ENCODE results near the gene PROZ. TPM values are rescaled to one million over a fixed set of nuclear protein-coding genes. Genes with fewer than 3 reads are reported as not detected.
"Not testable (repeated sequence)": the region's sequence is repeated elsewhere in the genome, so short reads cannot be mapped to it uniquely, and the experiment has no call there.

PROZ gene, protein sequence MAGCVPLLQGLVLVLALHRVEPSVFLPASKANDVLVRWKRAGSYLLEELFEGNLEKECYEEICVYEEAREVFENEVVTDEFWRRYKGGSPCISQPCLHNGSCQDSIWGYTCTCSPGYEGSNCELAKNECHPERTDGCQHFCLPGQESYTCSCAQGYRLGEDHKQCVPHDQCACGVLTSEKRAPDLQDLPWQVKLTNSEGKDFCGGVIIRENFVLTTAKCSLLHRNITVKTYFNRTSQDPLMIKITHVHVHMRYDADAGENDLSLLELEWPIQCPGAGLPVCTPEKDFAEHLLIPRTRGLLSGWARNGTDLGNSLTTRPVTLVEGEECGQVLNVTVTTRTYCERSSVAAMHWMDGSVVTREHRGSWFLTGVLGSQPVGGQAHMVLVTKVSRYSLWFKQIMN
- 1 to 10 TPM in 2 of 3 donors, under 1 TPM in 1; 0.75 to 2.8 (median 1.6) TPM for polyA plus RNA-seq (ENCODE audit: insufficient read length in 3 of 3)

DNA sequence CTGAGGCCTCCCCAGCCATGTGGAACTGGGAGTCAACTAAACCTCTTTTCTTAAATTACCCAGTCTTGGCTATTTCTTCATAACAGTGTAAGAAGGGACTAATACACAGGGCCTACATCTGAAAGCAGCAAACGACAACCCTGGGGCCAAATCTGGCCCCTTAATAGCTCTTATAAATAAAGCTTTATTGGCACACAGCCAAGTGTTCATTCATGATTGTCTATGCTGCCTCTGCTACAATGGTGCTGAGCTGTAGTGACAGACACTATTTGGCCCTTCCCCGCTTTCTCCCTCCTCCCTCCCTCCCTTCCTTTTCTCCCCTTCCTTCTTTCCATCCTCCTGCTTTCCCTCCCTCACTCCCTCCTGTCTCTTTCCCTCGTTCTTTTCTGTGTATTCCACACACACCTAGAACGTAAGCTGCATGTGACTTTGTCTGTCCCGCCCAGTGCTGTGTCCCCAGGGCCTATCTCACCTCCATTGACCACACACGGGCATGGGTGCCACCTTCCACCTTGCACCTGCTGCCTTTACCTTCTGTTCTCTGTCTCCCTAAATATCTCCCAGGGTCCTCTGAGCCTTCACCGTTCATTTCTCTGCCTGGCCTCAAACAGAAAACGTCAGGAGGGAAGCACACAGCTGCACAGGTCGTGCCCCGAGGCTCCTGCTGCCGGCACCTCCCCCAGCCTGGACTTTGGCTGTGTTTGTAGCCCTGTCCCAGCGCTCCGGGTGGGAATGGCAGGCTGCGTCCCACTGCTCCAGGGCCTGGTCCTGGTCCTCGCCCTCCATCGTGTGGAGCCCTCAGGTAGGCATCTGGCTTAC is at the start of gene PROZ:
Gene PROZ, plus strand, starts transcription at position 720 of the 819 bp plus-strand sequence. Its CDS starts 13 bp downstream, at position 733.
- DNase-seq (ENCODE audit: low read depth in 3 of 3, low spot score in 2 of 3) = no peak

DNA sequence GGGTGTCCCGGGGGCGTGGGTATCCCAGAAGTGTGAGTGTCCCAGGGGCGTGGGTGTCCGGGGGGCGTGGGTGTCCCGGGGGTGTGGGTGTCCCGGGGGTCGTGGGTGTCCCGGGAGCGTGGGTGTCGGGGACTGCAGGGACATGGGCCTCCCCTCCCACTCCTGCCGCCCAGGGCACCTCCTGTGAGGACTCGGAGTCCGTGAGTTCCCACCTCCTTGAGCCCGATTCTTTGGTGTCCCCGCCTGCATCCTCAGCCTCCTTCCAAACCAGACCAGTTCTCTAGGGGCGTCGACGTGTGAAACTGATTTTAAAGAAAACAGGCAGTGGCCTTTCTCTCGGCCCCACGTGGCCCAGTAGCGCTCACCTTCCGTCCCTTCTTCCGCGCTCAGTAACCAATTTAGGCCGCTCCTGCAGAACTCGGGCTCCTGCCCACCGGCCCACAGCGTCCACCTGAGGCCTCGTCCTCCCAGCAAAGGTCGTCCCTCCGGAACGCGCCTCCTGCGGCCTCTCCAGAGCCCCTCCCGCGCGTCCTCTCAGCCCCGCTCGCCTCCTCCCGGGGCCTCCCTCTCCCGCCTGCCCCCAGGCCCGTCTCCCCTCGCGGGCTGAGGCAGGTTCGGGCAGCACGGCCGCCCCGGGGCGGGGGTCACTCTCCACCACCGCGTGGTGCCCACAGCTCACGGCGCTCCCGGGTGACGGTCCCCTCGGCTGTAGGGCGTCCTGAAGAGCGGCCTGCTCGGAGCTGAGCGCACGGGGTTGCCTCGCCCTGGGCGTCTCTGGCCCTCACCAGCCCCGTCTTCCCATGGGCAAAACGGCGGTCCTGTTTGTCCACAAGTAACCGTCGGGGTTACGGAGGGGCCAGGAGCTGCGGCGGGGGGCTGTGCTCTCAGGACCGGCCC is 49.0 kb upstream of the PROZ start:
- no peak for DNase-seq (ENCODE audit: low read depth in 3 of 3, low spot score in 2 of 3)

DNA sequence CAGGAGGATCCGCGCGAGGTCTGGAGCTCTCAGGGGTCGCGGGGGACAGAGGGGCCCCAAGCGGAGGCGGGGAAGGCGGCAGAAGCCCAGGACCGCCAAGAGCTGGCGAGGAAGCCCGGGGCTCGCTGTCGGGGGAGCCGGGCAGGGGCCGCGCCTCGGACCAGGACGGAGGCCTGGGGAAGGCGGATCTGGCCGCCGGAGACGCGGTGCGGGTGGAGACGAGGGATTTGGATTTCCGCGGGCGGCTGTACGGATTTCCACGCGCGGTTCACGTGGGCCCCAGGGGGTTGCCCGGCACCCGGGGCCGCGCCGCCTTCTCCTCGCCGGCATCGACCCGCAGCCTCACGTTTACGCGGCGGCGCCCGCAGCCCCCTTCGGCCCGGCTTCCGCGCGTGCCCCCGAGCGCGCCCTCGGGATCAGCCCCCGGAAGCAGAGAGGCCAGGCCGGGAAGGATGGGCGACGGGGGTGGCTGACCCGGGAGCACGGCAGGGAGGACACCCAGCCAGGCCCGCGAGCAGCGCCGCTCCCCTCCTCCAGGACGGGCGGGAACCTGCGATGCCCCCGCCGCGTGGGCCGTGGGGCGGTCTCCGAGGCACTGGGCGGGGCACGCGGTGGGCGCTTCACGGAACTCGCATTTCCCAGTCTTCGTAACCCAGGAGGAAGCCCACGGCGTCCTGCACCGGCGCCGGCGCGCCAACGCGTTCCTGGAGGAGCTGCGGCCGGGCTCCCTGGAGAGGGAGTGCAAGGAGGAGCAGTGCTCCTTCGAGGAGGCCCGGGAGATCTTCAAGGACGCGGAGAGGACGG is 48.2 kb upstream of the PROZ start:
- no peak for DNase-seq (ENCODE audit: low read depth in 3 of 3, low spot score in 2 of 3)

DNA sequence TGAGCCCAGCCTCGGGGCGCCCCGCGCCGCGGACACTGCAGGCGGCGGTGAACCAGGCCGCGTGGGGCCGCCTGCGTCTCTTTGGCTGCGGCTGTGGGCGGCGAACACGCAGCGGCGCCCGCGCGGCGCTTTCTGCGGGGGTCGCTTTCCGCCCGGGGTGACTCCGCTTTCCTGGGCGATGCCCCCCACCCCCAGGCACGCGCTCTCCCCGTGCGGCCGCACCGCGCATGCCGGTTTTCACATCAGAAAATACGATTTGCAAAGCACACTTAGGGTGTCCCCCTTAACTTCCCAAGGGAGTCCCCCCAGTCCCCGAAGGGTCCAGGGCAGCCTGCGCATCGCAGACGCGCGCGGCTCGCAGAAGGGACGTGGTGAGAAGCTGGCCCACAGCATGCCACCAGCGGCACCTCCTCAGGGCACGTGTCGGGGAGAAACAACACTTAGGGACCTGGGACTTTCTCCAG is 47.6 kb upstream of the PROZ start:
- no peak for DNase-seq (ENCODE audit: low read depth in 3 of 3, low spot score in 2 of 3)

DNA sequence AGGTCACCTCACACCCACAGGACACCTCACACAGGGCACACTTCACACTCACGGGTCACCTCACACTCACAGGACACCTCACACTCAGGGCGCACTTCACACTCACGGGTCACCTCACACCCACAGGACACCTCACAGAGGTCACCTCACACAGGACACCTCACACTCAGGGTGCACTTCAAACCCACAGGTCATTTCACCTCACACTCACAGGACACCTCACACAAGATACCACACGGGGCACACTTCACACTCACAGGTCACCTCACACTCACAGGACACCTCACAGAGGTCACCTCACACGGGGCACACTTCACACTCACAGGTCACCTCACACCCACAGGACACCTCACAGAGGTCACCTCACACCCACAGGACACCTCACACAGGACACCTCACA is 46.6 kb upstream of the PROZ start:
- DNase-seq (ENCODE audit: low read depth in 3 of 3, low spot score in 2 of 3) = not testable (repeated sequence)

DNA sequence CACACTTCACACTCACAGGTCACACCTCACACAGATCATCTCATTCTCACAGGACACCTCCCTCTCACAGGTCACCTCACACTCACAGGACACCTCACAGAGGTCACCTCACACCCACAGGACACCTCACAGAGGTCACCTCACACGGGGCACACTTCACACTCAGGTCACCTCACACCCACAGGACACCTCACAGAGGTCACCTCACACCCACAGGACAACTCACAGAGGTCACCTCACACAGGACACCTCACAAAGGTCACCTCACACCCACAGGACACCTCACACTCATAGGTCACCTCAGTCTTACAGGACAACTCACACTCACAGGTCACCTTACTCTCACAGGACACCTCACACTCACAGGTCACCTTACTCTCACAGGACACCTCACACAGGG is 46.0 kb upstream of the PROZ start:
- not testable (repeated sequence) for DNase-seq (ENCODE audit: low read depth in 3 of 3, low spot score in 2 of 3)

DNA sequence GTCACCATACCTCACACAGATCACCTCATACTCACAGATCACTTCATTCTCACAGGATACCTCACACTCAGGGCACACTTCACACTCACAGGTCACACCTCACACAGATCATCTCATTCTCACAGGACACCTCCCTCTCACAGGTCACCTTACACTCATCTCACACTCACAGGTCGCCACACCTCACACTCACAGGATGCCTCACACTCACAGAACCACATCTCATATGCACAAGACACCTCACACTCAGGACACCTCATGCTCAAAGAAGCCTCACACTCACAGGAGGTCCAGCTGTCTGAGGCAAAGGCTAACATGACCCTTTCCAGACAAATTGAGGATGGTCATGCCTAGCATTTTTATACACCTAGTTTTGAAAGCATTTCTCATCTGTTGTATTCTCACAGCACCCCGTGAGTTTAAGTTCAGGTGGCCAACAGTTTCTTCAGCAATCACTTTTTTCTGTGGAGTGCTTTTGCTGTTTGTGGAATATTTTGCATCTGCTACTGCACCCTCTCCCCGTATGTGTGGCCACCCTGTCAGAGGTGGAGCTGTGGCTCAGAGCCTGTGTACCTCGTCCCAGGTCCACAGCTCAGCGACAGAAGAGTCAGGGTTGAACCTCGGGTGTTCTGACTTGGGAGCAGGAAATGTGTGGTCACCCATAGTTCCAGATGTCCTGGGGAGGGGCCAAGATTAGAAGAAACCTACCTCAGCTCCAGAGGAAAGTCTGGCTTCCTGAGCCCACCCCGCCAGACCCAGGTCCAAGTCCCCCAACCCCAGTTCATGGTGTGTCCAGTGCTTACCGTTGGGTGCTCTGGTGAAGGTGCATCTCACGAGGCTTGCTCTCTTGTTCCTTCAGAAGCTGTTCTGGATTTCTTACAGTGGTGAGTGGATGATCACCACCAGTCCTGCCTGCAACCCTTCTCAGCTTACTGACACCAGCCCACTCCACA is 45.3 kb upstream of the PROZ start:
- DNase-seq (ENCODE audit: low read depth in 3 of 3, low spot score in 2 of 3) = no peak

DNA sequence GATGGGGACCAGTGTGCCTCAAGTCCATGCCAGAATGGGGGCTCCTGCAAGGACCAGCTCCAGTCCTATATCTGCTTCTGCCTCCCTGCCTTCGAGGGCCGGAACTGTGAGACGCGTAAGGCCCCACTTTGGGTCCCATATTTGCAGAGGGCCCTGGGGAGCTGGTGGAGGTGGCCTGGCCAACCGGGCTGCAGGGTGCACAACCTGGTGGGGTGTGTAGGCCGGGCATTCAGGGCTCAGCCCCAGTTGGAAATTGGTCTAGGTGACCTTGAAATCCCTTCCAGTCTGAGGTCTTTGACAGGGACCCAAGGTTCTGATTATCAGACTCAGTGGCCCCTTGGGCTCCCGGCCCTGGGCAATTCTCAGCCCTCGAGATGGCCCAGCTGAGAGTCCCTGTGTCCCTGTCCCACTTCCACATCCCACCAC is 44.6 kb upstream of the PROZ start:
- no peak for DNase-seq (ENCODE audit: low read depth in 3 of 3, low spot score in 2 of 3)

DNA sequence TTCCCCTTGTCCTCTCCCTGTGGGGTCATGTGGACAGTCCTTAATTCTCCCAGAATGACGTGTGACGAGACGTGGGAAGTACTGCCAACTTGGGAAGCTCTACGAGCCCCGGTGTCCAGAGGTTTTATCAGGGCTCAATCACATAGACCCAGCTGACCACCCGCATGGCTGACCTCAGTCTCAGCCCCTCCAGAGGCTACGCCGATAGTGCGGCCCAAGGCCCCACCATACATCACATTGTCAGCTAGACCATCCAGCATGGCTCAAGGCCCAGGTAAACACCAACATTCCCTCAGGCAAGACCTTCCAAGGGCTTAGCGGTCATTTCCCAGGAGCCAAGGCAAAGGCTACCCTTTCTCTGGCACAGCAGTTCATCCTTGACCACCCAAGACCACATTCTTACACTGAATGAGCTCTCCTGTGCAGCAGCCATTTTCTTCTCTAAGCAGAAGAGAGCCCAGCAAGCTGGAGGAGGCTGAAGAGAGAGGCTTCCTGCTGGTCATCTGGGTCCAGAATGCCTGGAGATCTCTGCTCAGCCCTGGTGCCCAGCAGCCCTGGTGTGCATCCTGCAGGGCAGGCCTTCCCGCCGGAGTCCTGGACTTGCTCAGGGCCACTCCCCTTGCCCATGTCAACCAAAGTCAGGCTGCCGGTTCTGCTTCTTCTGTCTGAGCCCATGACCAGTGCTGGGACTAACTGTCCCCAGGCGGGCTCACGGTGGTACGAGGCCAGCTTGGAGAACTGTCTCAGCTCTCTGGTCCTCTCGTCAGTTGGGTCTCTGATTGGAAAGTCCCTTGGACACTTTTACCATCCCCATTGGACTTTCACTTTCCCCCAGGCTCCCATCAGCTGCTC is 43.7 kb upstream of the PROZ start:
- DNase-seq (ENCODE audit: low read depth in 3 of 3, low spot score in 2 of 3) = no peak

DNA sequence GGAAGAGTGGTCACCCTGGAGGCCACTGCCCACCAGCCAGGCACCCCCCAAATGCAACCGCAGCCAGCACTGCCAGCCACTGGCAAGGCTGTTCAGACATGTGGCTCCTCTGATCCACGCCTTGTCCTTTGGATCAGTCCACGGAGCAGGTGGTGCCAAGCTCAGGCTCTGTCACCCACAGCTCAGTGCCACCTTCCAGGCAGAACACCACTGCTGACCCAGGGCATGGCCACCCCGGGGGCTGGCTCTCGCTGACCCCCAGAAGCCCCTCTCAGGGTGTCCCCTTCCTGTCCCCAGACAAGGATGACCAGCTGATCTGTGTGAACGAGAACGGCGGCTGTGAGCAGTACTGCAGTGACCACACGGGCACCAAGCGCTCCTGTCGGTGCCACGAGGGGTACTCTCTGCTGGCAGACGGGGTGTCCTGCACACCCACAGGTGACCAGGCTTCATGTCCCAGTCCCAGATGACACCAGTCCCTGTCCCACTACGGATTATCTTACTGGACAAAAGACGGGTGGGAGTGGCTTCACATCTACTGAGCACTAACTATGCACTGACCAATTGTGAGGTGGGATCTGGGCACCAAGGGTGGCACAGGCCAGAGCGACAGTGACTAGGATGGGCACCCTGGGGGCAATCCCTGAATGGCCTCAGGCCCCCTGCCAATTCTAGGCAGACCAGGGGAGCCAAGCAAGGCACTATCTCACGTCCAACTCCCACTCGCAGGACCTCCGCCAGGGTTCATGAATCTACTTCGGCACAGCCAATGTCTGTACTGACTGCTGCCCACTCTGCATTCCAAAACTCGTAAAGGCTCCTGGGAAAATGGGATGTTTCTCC is 42.9 kb upstream of the PROZ start:
- no peak for DNase-seq (ENCODE audit: low read depth in 3 of 3, low spot score in 2 of 3)

DNA sequence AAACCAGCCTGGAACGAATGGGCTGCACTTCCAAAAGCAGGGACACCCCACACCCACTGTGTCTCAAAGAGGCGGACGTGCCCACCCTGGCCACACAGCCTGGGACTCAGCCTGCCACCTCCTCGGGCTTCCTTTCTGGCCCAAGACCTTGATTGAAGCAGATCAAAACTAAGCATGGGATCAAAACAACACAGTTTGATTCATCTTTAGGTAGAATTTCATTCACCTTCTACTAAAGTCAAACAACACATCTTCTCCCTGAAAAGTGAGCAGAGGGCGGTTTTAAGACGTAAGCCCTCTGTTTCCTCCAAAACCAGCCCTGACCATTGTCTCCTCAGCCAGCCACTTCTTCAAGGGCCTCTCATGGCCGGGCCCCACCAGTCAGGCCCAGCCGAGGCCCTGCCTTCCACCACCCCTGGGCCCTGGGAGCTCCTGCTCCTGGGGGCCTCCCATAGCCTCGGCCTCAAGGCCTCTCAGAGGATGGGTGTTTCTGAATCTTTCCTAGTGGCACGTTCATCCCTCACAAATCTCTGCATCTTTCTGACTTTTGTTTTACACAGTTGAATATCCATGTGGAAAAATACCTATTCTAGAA is 42.1 kb upstream of the PROZ start:
- DNase-seq (ENCODE audit: low read depth in 3 of 3, low spot score in 2 of 3) = no peak

DNA sequence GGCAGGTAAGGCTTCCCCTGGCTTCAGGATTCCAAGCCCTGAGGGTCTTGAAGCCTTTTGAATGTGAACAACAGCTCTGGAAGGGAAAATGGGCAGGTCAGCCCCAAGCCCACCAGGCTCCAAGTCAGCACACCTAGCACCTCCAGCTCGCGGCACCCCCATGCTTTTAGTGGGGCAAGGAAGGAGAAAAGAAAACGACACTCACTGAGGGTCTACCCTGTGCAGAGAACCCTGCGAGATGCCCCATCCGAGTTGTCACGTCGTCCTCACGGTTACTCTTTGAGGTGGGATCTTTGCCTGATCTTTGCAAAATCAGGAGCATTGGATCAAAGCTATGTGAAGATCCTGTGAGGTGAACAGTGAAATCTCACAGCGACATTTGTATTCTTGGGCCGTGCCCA is 41.6 kb upstream of the PROZ start:
- DNase-seq (ENCODE audit: low read depth in 3 of 3, low spot score in 2 of 3) = no peak

DNA sequence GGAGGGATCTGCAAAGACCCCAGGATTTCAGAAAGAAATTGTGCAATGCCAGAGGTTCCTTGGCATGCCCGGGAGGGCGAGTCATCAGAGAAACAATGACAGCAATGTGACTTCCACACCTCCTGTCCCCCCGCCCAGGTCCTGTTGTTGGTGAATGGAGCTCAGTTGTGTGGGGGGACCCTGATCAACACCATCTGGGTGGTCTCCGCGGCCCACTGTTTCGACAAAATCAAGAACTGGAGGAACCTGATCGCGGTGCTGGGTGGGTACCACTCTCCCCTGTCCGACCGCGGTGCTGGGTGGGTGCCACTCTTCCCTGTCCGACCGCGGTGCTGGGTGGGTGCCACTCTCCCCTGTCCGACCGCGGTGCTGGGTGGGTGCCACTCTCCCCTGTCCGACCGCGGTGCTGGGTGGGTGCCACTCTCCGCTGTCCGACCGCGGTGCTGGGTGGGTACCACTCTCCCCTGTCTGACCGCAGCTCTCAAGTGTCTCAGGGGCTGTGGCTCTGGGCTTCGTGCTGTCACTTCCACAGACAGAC is 41.0 kb upstream of the PROZ start:
- no peak for DNase-seq (ENCODE audit: low read depth in 3 of 3, low spot score in 2 of 3)

DNA sequence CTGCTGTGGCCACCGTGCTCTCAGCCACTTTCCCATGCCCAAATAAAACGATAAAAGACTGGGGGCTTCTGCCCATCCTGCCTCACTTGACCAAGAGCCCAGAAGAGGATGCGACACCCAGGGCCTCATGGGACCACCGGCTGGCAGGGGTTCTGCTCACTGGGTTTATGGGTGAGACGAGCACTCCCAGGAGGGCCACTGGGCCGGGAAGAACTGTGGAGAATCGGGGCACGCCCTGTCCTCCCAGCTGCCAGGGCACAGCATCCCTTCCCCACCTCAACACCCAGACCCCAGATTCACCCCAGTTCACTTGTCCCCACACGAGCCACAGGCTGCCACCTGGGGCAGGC is 40.6 kb upstream of the PROZ start:
- no peak for DNase-seq (ENCODE audit: low read depth in 3 of 3, low spot score in 2 of 3)

DNA sequence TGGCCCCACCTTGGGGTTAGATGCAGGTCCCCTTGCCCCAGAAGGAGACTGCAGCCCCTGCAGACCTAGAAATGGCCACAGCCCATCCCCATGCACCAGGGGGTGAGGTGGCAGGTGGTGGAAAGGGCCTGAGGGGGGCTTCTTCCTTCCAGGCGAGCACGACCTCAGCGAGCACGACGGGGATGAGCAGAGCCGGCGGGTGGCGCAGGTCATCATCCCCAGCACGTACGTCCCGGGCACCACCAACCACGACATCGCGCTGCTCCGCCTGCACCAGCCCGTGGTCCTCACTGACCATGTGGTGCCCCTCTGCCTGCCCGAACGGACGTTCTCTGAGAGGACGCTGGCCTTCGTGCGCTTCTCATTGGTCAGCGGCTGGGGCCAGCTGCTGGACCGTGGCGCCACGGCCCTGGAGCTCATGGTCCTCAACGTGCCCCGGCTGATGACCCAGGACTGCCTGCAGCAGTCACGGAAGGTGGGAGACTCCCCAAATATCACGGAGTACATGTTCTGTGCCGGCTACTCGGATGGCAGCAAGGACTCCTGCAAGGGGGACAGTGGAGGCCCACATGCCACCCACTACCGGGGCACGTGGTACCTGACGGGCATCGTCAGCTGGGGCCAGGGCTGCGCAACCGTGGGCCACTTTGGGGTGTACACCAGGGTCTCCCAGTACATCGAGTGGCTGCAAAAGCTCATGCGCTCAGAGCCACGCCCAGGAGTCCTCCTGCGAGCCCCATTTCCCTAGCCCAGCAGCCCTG is 40.0 kb upstream of the PROZ start:
- DNase-seq (ENCODE audit: low read depth in 3 of 3, low spot score in 2 of 3) = no peak
